ENCODE data around the gene MAPK10. TPM values are rescaled to one million over a fixed set of nuclear protein-coding genes. Genes with fewer than 3 reads are reported as not detected.
"Not testable (repeated sequence)": the region's sequence is repeated elsewhere in the genome, so short reads cannot be mapped to it uniquely, and the experiment has no call there.

The MAPK10 gene
- total RNA-seq, 1 donor from 2014 or later: not detected

- DNase-seq; H3K36me3 Mint-ChIP-seq (ENCODE audit: low read depth); H3K4me3 Mint-ChIP-seq; intact Hi-C loops (cut with micrococcal nuclease); H3K27ac Mint-ChIP-seq; H3K4me1 Mint-ChIP-seq; H3K9me3 Mint-ChIP-seq; H3K27me3 Mint-ChIP-seq: not testable (repeated sequence)
Measured at GRCh38 chr4:86075796-86076195, 284.1 kb downstream of the MAPK10 start.

GRCh38 chr4:86060341-86060740 is 299.5 kb downstream of the MAPK10 start:
- Mint-ChIP-seq H3K4me1 (no peaks in the 10 kb centered on the region), H3K27ac (no peak overlapping the region), H3K4me3 (no peak overlapping the region), H3K27me3 (no peaks in the 10 kb centered on the region), H3K36me3 (ENCODE audit: low read depth) (no peaks in the 10 kb centered on the region), H3K9me3 (no peaks in the 10 kb centered on the region)
- intact Hi-C loops (cut with micrococcal nuclease): no loop called here
- DNase-seq: no peak

- no peak overlapping the region for H3K27ac Mint-ChIP-seq
- no peak overlapping the region for H3K4me3 Mint-ChIP-seq
- no peaks in the 10 kb centered on the region for H3K9me3 Mint-ChIP-seq
- no peak for DNase-seq
- intact Hi-C loops (cut with micrococcal nuclease): no loop called here
- no peaks in the 10 kb centered on the region for H3K27me3 Mint-ChIP-seq
- H3K36me3 Mint-ChIP-seq (ENCODE audit: low read depth): no peaks in the 10 kb centered on the region
- H3K4me1 Mint-ChIP-seq: no peaks in the 10 kb centered on the region
Measured at GRCh38 chr4:86058621-86059020, 301.2 kb downstream of the MAPK10 start.

- Mint-ChIP-seq H3K27ac (no peak overlapping the region), H3K9me3 (no peaks in the 10 kb centered on the region), H3K4me3 (no peak overlapping the region), H3K27me3 (no peaks in the 10 kb centered on the region), H3K36me3 (ENCODE audit: low read depth) (no peaks in the 10 kb centered on the region), H3K4me1 (no peaks in the 10 kb centered on the region)
- DNase-seq: no peak
- intact Hi-C loops (cut with micrococcal nuclease): no loop called here
Measured at GRCh38 chr4:86055898-86056297, 304.0 kb downstream of the MAPK10 start.

- H3K4me1 Mint-ChIP-seq: no peaks in the 10 kb centered on the region
- H3K27ac Mint-ChIP-seq: no peak overlapping the region
- no peak overlapping the region for H3K4me3 Mint-ChIP-seq
- intact Hi-C loops (cut with micrococcal nuclease): no loop called here
- H3K9me3 Mint-ChIP-seq: no peaks in the 10 kb centered on the region
- H3K27me3 Mint-ChIP-seq: no peaks in the 10 kb centered on the region
- no peak for DNase-seq
- H3K36me3 Mint-ChIP-seq (ENCODE audit: low read depth): no peaks in the 10 kb centered on the region
Measured at GRCh38 chr4:86054286-86055032, 305.4 kb downstream of the MAPK10 start.

- H3K36me3 Mint-ChIP-seq (ENCODE audit: low read depth): no peaks in the 10 kb centered on the region
- DNase-seq: no peak
- H3K4me3 Mint-ChIP-seq: no peak overlapping the region
- intact Hi-C loops (cut with micrococcal nuclease): no loop called here
- H3K4me1 Mint-ChIP-seq: no peaks in the 10 kb centered on the region
- no peak overlapping the region for H3K27ac Mint-ChIP-seq
- no peaks in the 10 kb centered on the region for H3K9me3 Mint-ChIP-seq
- H3K27me3 Mint-ChIP-seq: no peaks in the 10 kb centered on the region
Measured at GRCh38 chr4:86050496-86050895, 309.4 kb downstream of the MAPK10 start.

- Mint-ChIP-seq H3K27me3 (no peaks in the 10 kb centered on the region), H3K9me3 (no peaks in the 10 kb centered on the region), H3K4me1 (no peaks in the 10 kb centered on the region), H3K27ac (no peak overlapping the region), H3K36me3 (ENCODE audit: low read depth) (no peaks in the 10 kb centered on the region), H3K4me3 (no peak overlapping the region)
- intact Hi-C loops (cut with micrococcal nuclease): no loop called here
- DNase-seq: no peak
Measured at GRCh38 chr4:86048426-86048825, 311.4 kb downstream of the MAPK10 start.

- Mint-ChIP-seq H3K27ac (no peak overlapping the region), H3K36me3 (ENCODE audit: low read depth) (no peaks in the 10 kb centered on the region), H3K4me3 (no peak overlapping the region), H3K9me3 (no peaks in the 10 kb centered on the region), H3K27me3 (no peaks in the 10 kb centered on the region), H3K4me1 (no peaks in the 10 kb centered on the region)
- intact Hi-C loops (cut with micrococcal nuclease): no loop called here
- DNase-seq: no peak
Measured at GRCh38 chr4:86044593-86044985, 315.3 kb downstream of the MAPK10 start.

- Mint-ChIP-seq H3K4me3 (no peak overlapping the region), H3K36me3 (ENCODE audit: low read depth) (no peaks in the 10 kb centered on the region), H3K27ac (no peak overlapping the region), H3K27me3 (no peaks in the 10 kb centered on the region), H3K4me1 (no peaks in the 10 kb centered on the region), H3K9me3 (no peaks in the 10 kb centered on the region)
- intact Hi-C loops (cut with micrococcal nuclease): no loop called here
- peak; percentile 66 for DNase-seq
Measured at GRCh38 chr4:86043755-86044592, 315.9 kb downstream of the MAPK10 start.

- no peak overlapping the region for H3K27ac Mint-ChIP-seq
- H3K4me3 Mint-ChIP-seq: no peak overlapping the region
- no peaks in the 10 kb centered on the region for H3K36me3 Mint-ChIP-seq (ENCODE audit: low read depth)
- H3K9me3 Mint-ChIP-seq: no peaks in the 10 kb centered on the region
- no peaks in the 10 kb centered on the region for H3K4me1 Mint-ChIP-seq
- no peak for DNase-seq
- no peaks in the 10 kb centered on the region for H3K27me3 Mint-ChIP-seq
- intact Hi-C loops (cut with micrococcal nuclease): no loop called here
Measured at GRCh38 chr4:86038037-86038436, 321.8 kb downstream of the MAPK10 start.

GRCh38 chr4:86036736-86037135 is 323.1 kb downstream of the MAPK10 start:
- intact Hi-C loops (cut with micrococcal nuclease): no loop called here
- no peak for DNase-seq
- Mint-ChIP-seq H3K4me3 (no peak overlapping the region), H3K4me1 (no peaks in the 10 kb centered on the region), H3K9me3 (no peaks in the 10 kb centered on the region), H3K36me3 (ENCODE audit: low read depth) (no peaks in the 10 kb centered on the region), H3K27ac (no peak overlapping the region), H3K27me3 (no peaks in the 10 kb centered on the region)

GRCh38 chr4:86035688-86036087 is 324.2 kb downstream of the MAPK10 start:
- intact Hi-C loops (cut with micrococcal nuclease): no loop called here

GRCh38 chr4:86034616-86035015 is 325.2 kb downstream of the MAPK10 start:
- Mint-ChIP-seq H3K27me3 (no peaks in the 10 kb centered on the region), H3K4me1 (no peaks in the 10 kb centered on the region), H3K36me3 (ENCODE audit: low read depth) (no peaks in the 10 kb centered on the region), H3K4me3 (no peak overlapping the region), H3K9me3 (no peaks in the 10 kb centered on the region), H3K27ac (no peak overlapping the region)
- intact Hi-C loops (cut with micrococcal nuclease): no loop called here
- no peak for DNase-seq

More at GRCh38 chr4:86035688-86036087, 324.2 kb downstream of the MAPK10 start:
- DNase-seq: no peak
- H3K4me3 Mint-ChIP-seq: no peak overlapping the region
- no peaks in the 10 kb centered on the region for H3K36me3 Mint-ChIP-seq (ENCODE audit: low read depth)
- no peaks in the 10 kb centered on the region for H3K27me3 Mint-ChIP-seq
- no peaks in the 10 kb centered on the region for H3K4me1 Mint-ChIP-seq
- no peaks in the 10 kb centered on the region for H3K9me3 Mint-ChIP-seq
- H3K27ac Mint-ChIP-seq: no peak overlapping the region

GRCh38 chr4:86033171-86033570 is 326.7 kb downstream of the MAPK10 start:
- DNase-seq: no peak
- intact Hi-C loops (cut with micrococcal nuclease): no loop called here
- Mint-ChIP-seq H3K4me1 (no peaks in the 10 kb centered on the region), H3K36me3 (ENCODE audit: low read depth) (no peaks in the 10 kb centered on the region), H3K27ac (no peak overlapping the region), H3K9me3 (no peaks in the 10 kb centered on the region), H3K27me3 (no peaks in the 10 kb centered on the region), H3K4me3 (no peak overlapping the region)

Data from activated CD4-positive, alpha-beta T cell treated with anti-CD3 and anti-CD28 coated beads, Interleukin-2, amount 10 ng/mL, durations not matched to agents 24 days and 14 days (primary cell).